IMR-90 (cell line): ENCODE results near the gene COX17. TPM values are rescaled to one million over a fixed set of nuclear protein-coding genes. Genes with fewer than 3 reads are reported as not detected.

Experiments
- ATAC-seq: fragments of 200-7000 bp; cut with Tn5 transposase; 2 replicates; pipeline ENCODE4 v1.9.1; 2020; ENCODE audit warnings: low read depth, mild to moderate bottlenecking, moderate library complexity
- BruUV-seq: library from RNA; stranded (reverse); fragments of 400-500 nt; replicated peaks from 2 replicates; lab custom pipeline; 2021; lab: Mats Ljungman, UMichigan
- CTCF ChIA-PET: fragments of 300-600 bp; formaldehyde crosslinking; extraction: SDS; loops from one replicate; lab custom pipeline; 2021; ENCODE audit warnings: antibody characterized with exemption; lab: Yijun Ruan, JAX
- POLR2A ChIA-PET: fragments of 300-600 bp; sonication (Branson Sonifier 250); formaldehyde crosslinking; loops from one replicate; lab custom pipeline; 2022; ENCODE audit warnings: antibody characterized with exemption; ENCODE audit not compliant: unreplicated experiment; lab: Charles Lee
- DNase-seq: peaks from one replicate; pipeline ENCODE4 v3.0.0; 2013
- H2AFZ ChIP-seq: replicated peaks from 2 replicates; pipeline ENCODE3; 2013; ENCODE audit warnings: low read length, mild to moderate bottlenecking; ENCODE audit not compliant: poor library complexity
- H2AK5ac ChIP-seq: 2 replicates; pipeline ENCODE4 v1.6.1; 2013; ENCODE audit warnings: low read depth, low read length, inconsistent platforms
- H2AK9ac ChIP-seq: replicated peaks from 2 replicates; pipeline ENCODE3; 2013; ENCODE audit warnings: mild to moderate bottlenecking, low read depth, low read length, moderate library complexity; ENCODE audit not compliant: poor library complexity
- H2BK120ac ChIP-seq: 2 replicates; pipeline ENCODE4 v1.6.1; 2013; ENCODE audit warnings: low read depth, low read length, inconsistent platforms
- H2BK15ac ChIP-seq: 3 replicates; pipeline ENCODE4 v1.6.1; 2013; ENCODE audit warnings: low read depth, low read length, inconsistent platforms
- H2BK20ac ChIP-seq: 2 replicates; pipeline ENCODE4 v1.6.1; 2013; ENCODE audit warnings: low read depth, mild to moderate bottlenecking, inconsistent platforms, low read length, moderate library complexity
- H2BK5ac ChIP-seq: 2 replicates; pipeline ENCODE4 v1.6.1; 2013; ENCODE audit warnings: mild to moderate bottlenecking, low read depth, low read length, inconsistent platforms; ENCODE audit not compliant: poor library complexity, severe bottlenecking
- H3K14ac ChIP-seq: replicated peaks from 2 replicates; pipeline ENCODE4 v1.6.1; 2013; ENCODE audit warnings: low read depth, low read length, inconsistent platforms
- H3K18ac ChIP-seq: 2 replicates; pipeline ENCODE4 v1.6.1; 2013; ENCODE audit warnings: low read depth, low read length, control low read depth
- H3K23ac ChIP-seq: 2 replicates; pipeline ENCODE4 v1.6.1; 2013; ENCODE audit warnings: low read depth, low read length, inconsistent platforms
- H3K27ac ChIP-seq: 2 replicates; pipeline ENCODE4 v1.5.1; 2013; ENCODE audit warnings: mild to moderate bottlenecking, control low read depth, low read length; ENCODE audit not compliant: insufficient read depth
- H3K27me3 ChIP-seq: 2 replicates; pipeline ENCODE4 v1.6.1; 2013; ENCODE audit warnings: low read length; ENCODE audit not compliant: control insufficient read depth, insufficient read depth
- H3K36me3 ChIP-seq: 2 replicates; pipeline ENCODE4 v1.6.1; 2013; ENCODE audit warnings: low read length, mixed read lengths; ENCODE audit not compliant: control insufficient read depth, insufficient read depth
- H3K4ac ChIP-seq: 2 replicates; pipeline ENCODE4 v1.6.1; 2013; ENCODE audit warnings: low read depth, low read length, inconsistent platforms
- H3K4me1 ChIP-seq: 2 replicates; pipeline ENCODE4 v1.6.1; 2013; ENCODE audit warnings: low read length, mixed read lengths; ENCODE audit not compliant: control insufficient read depth, insufficient read depth
- H3K4me2 ChIP-seq: 2 replicates; pipeline ENCODE4 v1.6.1; 2013; ENCODE audit warnings: low read depth, mild to moderate bottlenecking, control low read depth, low read length, moderate library complexity
- H3K4me3 ChIP-seq: 2 replicates; pipeline ENCODE4 v1.5.1; 2013; ENCODE audit warnings: low read depth, mild to moderate bottlenecking, control low read depth, low read length, moderate library complexity; ENCODE audit not compliant: insufficient read depth
- H3K56ac ChIP-seq: 2 replicates; pipeline ENCODE4 v1.6.1; 2013; ENCODE audit warnings: low read length, inconsistent platforms; ENCODE audit not compliant: insufficient read depth; ENCODE audit errors: extremely low read depth
- H3K79me1 ChIP-seq, 2 experiments: 2 replicates each; pipeline ENCODE4 v1.6.1; 2013; ENCODE audit warnings: low read length in 2 of 2, inconsistent platforms in 1 of 2, low read depth in 1 of 2
- H3K9ac ChIP-seq: 2 replicates; pipeline ENCODE4 v1.6.1; 2013; ENCODE audit warnings: low read depth, low read length, control low read depth
- H3K9me1 ChIP-seq: 2 replicates; pipeline ENCODE4 v1.6.1; 2013; ENCODE audit warnings: low read length, inconsistent platforms; ENCODE audit not compliant: insufficient read depth
- H3K9me3 ChIP-seq: 2 replicates; pipeline ENCODE4 v1.6.1; 2013; ENCODE audit warnings: low read length; ENCODE audit not compliant: control insufficient read depth, insufficient read depth
- H4K20me1 ChIP-seq: 2 replicates; pipeline ENCODE4 v1.6.1; 2013; ENCODE audit warnings: low read length, inconsistent platforms; ENCODE audit not compliant: insufficient read depth
- H4K5ac ChIP-seq: 2 replicates; pipeline ENCODE4 v1.6.1; 2013; ENCODE audit warnings: mild to moderate bottlenecking, low read depth, low read length, control low read depth
- H4K8ac ChIP-seq, 2 experiments: 2 replicates each; pipeline ENCODE4 v1.6.1; 2013; ENCODE audit warnings: low read depth in 2 of 2, low read length in 2 of 2, control low read depth in 1 of 2, inconsistent platforms in 1 of 2
- H4K91ac ChIP-seq: 2 replicates; pipeline ENCODE4 v1.6.1; 2013; ENCODE audit warnings: low read depth, low read length, inconsistent platforms; ENCODE audit not compliant: insufficient read depth
- BHLHE40 ChIP-seq: fragments of 150-350 bp; IDR thresholded peaks from 2 replicates; pipeline ENCODE4 v1.6.1; 2016; ENCODE audit warnings: mild to moderate bottlenecking, low read depth, low read length
- CEBPB ChIP-seq: IDR thresholded peaks from 2 replicates; pipeline ENCODE4 v1.6.1; 2012; ENCODE audit warnings: low read depth, low read length, improper control_type of control experiment
- CHD1 ChIP-seq: IDR thresholded peaks from 2 replicates; pipeline ENCODE4 v1.6.1; 2012; ENCODE audit warnings: low read depth, low read length, improper control_type of control experiment
- FOS ChIP-seq: fragments of 150-350 bp; IDR thresholded peaks from 2 replicates; pipeline ENCODE4 v1.6.1; 2016; ENCODE audit warnings: low read depth, low read length
- MAFK ChIP-seq: IDR thresholded peaks from 2 replicates; pipeline ENCODE4 v1.6.1; 2012; ENCODE audit warnings: low read depth, low read length, improper control_type of control experiment
- MAZ ChIP-seq: IDR thresholded peaks from 2 replicates; pipeline ENCODE4 v1.6.1; 2012; ENCODE audit warnings: low read depth, mild to moderate bottlenecking, low read length, improper control_type of control experiment, moderate library complexity, borderline replicate concordance
- MXI1 ChIP-seq: IDR thresholded peaks from 2 replicates; pipeline ENCODE4 v1.6.1; 2012; ENCODE audit warnings: low read depth, mild to moderate bottlenecking, low read length, moderate library complexity, borderline replicate concordance
- NFE2L2 ChIP-seq: fragments of 150-350 bp; IDR thresholded peaks from 2 replicates; pipeline ENCODE4 v1.6.1; 2016; ENCODE audit warnings: low read depth, mild to moderate bottlenecking, low read length
- POLR2A ChIP-seq: IDR thresholded peaks from 2 replicates; pipeline ENCODE4 v1.6.1; 2012; ENCODE audit warnings: mild to moderate bottlenecking, low read depth, low read length
- RAD21 ChIP-seq: IDR thresholded peaks from 2 replicates; pipeline ENCODE4 v1.6.1; 2012; ENCODE audit warnings: low read length, improper control_type of control experiment
- RCOR1 ChIP-seq: IDR thresholded peaks from 2 replicates; pipeline ENCODE4 v1.6.1; 2012; ENCODE audit warnings: mild to moderate bottlenecking, low read length, improper control_type of control experiment; ENCODE audit not compliant: insufficient replicate concordance
- RFX5 ChIP-seq: IDR thresholded peaks from 2 replicates; pipeline ENCODE4 v1.8.0; 2012; ENCODE audit warnings: low read depth, mild to moderate bottlenecking, low read length, moderate library complexity
- SMC3 ChIP-seq: fragments of 150-350 bp; IDR thresholded peaks from 2 replicates; pipeline ENCODE4 v1.6.1; 2016; ENCODE audit warnings: low read depth, mild to moderate bottlenecking, antibody characterized with exemption, low read length, moderate library complexity
- WGBS, 2 experiments: methylation state at CpG; one replicate each; pipeline versions ENCODE4 v1.1.5 to v1.1.7; 2013; ENCODE audit warnings: missing lambda C conversion rate in 2 of 2; ENCODE audit not compliant: insufficient read length in 1 of 2; ENCODE audit errors: extremely low coverage in 2 of 2; 5-methylcytosine and 5-hydroxymethylcytosine counted together
- dilution Hi-C: fragments of 300-500 bp; cut with HindIII; formaldehyde crosslinking; loops from one replicate; pipeline ENCODE4 v1.14.3; 2018; ENCODE audit warnings: low sequenced_read_pairs; ENCODE audit not compliant: unreplicated experiment
- in situ Hi-C: fragments of 300-500 bp; cut with MboI; formaldehyde crosslinking; loops from 3 replicates; pipeline ENCODE4 v1.14.3; 2019; ENCODE audit warnings: low sequenced_read_pairs, inconsistent platforms, mixed read lengths
- intact Hi-C: fragments of 100-400 bp; cut with micrococcal nuclease; formaldehyde crosslinking; loops from 2 replicates; pipeline ENCODE4 v1.10.0; 2022
- polyA plus RNA-seq, 3 experiments: library from polyadenylated mRNA; depleted of rRNA; stranded (reverse); fragments of >200 nt; gene quantifications; 2 replicates each; pipeline ENCODE4 v1.2.3, GENCODE V29; 2012; ENCODE audit warnings: low replicate concordance in 1 of 3
- total RNA-seq: library from RNA; depleted of rRNA; stranded (reverse); fragments of >200 nt; gene quantifications from 2 replicates; pipeline ENCODE4 v1.2.3, GENCODE V29; 2012
- TF ChIP-seq, protein P1 (sequence below): fragments of 150-350 bp; IDR thresholded peaks from 2 replicates; pipeline ENCODE4 v1.6.1; 2016; ENCODE audit warnings: low read depth, mild to moderate bottlenecking, low read length, moderate library complexity, borderline replicate concordance
- TF ChIP-seq, protein P2 (sequence below): fragments of 150-350 bp; IDR thresholded peaks from 2 replicates; pipeline ENCODE4 v1.6.1; 2017; ENCODE audit warnings: mild to moderate bottlenecking, antibody characterized with exemption, low read length, low read depth
- TF ChIP-seq, protein P3 (sequence below): conservative IDR thresholded peaks from 2 replicates; pipeline ENCODE4 v1.5.1; 2012; ENCODE audit warnings: mild to moderate bottlenecking, low read depth, low read length, improper control_type of control experiment

COX17 gene
- total and polyA plus RNA-seq, 2 of the 4 experiments (the other 2 are of a cell fraction) = 2.0 to 24.5 TPM

DNA sequence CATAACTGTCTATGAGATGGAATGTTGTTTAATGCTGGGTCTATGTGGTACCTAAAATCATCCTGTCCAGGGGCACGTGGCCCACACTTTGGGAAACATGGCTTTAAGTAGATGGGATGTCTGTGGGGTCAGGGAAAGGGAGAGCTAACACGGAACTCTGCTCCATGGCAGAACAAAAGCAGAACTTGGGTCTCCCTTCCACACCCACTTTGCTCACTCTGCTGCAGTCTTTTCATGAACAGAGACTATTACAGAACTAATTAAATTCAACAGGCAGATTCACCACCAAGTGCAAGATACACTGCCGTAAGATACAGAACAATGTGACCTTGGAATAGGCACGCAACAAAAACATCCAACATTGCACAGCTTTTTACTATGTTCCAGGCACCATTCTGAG lies 45.0 kb downstream of the COX17 start:
- Histone ChIP-seq H3K79me1 (no peaks in the 10 kb centered on the region), H3K14ac (no peak overlapping the region), H3K36me3 (no peaks in the 10 kb centered on the region), H4K20me1 (no peaks in the 10 kb centered on the region), H4K8ac (no peak overlapping the region), H3K9me1 (no peaks in the 10 kb centered on the region; the same call in 1 of the 2 replicates), H3K9ac (no peak overlapping the region), H2BK20ac (peak overlapping the region; percentile 17; the same call in 1 of the 2 replicates), H3K4me3 (no peak overlapping the region), H2BK120ac (no peak overlapping the region), H2AK9ac (no peak overlapping the region), H2AK5ac (no peak overlapping the region), H3K4me2 (no peak overlapping the region), H3K4ac (no peak overlapping the region), H2BK15ac (no peak overlapping the region), H4K5ac (no peak overlapping the region; the same call in 1 of the 2 replicates), H3K18ac (no peak overlapping the region; the same call in 1 of the 2 replicates), H2BK5ac (no peak overlapping the region), H3K27ac (no peak overlapping the region), H3K27me3 (no peaks in the 10 kb centered on the region), H3K56ac (no peak overlapping the region), H2AFZ (no peak overlapping the region), H3K23ac (no peak overlapping the region), H4K91ac (no peak overlapping the region), H3K9me3 (no peaks in the 10 kb centered on the region), H3K4me1 (peaks cover 12% of the 10 kb centered on the region)
- no peak for ATAC-seq
- no TSS peak for BruUV-seq
- ChIA-PET CTCF (no interaction called here), POLR2A (no interaction called here)
- dilution Hi-C loops (no loop called here), intact Hi-C loops (no loop called here), in situ Hi-C loops (no loop called here)
- no peak for DNase-seq
- no peak for TF ChIP-seq RCOR1
- no peak for TF ChIP-seq FOS
- no peak for TF ChIP-seq POLR2A
- no peak for TF ChIP-seq NFE2L2
- TF ChIP-seq, protein P1, sequence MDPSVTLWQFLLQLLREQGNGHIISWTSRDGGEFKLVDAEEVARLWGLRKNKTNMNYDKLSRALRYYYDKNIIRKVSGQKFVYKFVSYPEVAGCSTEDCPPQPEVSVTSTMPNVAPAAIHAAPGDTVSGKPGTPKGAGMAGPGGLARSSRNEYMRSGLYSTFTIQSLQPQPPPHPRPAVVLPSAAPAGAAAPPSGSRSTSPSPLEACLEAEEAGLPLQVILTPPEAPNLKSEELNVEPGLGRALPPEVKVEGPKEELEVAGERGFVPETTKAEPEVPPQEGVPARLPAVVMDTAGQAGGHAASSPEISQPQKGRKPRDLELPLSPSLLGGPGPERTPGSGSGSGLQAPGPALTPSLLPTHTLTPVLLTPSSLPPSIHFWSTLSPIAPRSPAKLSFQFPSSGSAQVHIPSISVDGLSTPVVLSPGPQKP = no peak
- no peak for TF ChIP-seq CEBPB
- TF ChIP-seq, protein P2, sequence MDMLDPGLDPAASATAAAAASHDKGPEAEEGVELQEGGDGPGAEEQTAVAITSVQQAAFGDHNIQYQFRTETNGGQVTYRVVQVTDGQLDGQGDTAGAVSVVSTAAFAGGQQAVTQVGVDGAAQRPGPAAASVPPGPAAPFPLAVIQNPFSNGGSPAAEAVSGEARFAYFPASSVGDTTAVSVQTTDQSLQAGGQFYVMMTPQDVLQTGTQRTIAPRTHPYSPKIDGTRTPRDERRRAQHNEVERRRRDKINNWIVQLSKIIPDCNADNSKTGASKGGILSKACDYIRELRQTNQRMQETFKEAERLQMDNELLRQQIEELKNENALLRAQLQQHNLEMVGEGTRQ = no peak
- no peak for TF ChIP-seq MAZ
- TF ChIP-seq, protein P3, sequence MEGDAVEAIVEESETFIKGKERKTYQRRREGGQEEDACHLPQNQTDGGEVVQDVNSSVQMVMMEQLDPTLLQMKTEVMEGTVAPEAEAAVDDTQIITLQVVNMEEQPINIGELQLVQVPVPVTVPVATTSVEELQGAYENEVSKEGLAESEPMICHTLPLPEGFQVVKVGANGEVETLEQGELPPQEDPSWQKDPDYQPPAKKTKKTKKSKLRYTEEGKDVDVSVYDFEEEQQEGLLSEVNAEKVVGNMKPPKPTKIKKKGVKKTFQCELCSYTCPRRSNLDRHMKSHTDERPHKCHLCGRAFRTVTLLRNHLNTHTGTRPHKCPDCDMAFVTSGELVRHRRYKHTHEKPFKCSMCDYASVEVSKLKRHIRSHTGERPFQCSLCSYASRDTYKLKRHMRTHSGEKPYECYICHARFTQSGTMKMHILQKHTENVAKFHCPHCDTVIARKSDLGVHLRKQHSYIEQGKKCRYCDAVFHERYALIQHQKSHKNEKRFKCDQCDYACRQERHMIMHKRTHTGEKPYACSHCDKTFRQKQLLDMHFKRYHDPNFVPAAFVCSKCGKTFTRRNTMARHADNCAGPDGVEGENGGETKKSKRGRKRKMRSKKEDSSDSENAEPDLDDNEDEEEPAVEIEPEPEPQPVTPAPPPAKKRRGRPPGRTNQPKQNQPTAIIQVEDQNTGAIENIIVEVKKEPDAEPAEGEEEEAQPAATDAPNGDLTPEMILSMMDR = no peak
- no peak for TF ChIP-seq BHLHE40
- no peak for TF ChIP-seq RAD21
- TF ChIP-seq MAFK = no peak
- no peak for TF ChIP-seq MXI1
- no peak for TF ChIP-seq CHD1
- TF ChIP-seq RFX5 = no peak
- no peak for TF ChIP-seq SMC3
- WGBS, 2 experiments = no CpG with 5 or more reads among the region's 4 CpGs
